ENCODE data around the gene LRFN2. TPM values are rescaled to one million over a fixed set of nuclear protein-coding genes. Genes with fewer than 3 reads are reported as not detected.

The LRFN2 gene
- total RNA-seq, 1 donor from 2014 or later = not detected

DNA sequence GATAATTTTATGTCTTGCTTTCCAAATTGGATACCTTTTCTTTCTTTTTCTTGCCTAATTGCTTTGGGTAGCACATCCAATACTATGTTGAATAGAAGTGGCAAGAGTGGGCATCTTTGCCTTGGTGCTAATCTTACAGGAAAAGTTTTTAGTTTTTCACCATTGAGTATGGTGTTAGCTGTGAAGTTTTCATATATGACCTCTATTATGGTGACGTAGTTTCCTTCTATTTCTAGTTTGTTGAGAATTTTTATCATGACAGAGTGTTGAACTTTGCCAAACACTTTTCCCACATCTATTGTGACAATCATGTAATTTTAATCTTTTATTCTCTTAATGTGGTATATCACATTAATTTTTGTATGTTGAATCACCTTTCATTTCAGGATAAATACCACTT is 216.1 kb downstream of the LRFN2 start:
- peaks cover 16% of the 10 kb centered on the region for H3K9me3 ChIP-seq (replicated peaks)
- intact Hi-C loops (cut with micrococcal nuclease) = no loop called here
- TF ChIP-seq, protein P1, sequence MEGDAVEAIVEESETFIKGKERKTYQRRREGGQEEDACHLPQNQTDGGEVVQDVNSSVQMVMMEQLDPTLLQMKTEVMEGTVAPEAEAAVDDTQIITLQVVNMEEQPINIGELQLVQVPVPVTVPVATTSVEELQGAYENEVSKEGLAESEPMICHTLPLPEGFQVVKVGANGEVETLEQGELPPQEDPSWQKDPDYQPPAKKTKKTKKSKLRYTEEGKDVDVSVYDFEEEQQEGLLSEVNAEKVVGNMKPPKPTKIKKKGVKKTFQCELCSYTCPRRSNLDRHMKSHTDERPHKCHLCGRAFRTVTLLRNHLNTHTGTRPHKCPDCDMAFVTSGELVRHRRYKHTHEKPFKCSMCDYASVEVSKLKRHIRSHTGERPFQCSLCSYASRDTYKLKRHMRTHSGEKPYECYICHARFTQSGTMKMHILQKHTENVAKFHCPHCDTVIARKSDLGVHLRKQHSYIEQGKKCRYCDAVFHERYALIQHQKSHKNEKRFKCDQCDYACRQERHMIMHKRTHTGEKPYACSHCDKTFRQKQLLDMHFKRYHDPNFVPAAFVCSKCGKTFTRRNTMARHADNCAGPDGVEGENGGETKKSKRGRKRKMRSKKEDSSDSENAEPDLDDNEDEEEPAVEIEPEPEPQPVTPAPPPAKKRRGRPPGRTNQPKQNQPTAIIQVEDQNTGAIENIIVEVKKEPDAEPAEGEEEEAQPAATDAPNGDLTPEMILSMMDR (IDR thresholded peaks at IDR 0.05; ENCODE audit: borderline replicate concordance) = no peak
- no peak overlapping the region for H3K27ac ChIP-seq (replicated peaks)
- no peak overlapping the region for H3K4me3 ChIP-seq
- no peak for DNase-seq
- H3K27me3 ChIP-seq (ENCODE audit: low read depth) = peaks cover 20% of the 10 kb centered on the region
- H3K4me1 ChIP-seq = no peaks in the 10 kb centered on the region
- H3K36me3 ChIP-seq = no peaks in the 10 kb centered on the region

DNA sequence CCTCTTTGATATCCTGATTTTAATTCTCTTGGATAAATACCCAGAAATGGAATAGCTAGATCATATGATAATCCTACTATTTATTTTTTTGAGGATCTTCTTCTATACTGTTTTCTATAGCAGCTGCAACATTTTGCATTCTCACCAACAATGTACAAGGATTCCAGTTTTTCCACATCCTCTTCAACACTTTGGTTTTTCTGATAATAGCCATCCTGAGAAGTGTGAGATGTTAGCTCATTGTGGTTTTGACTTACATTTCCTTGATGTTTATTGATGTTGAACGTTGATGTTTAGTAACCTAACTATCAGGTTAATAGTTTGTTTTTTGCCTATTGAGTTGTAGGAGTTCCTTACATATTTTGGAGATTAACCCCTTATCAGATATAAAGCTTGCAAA is 217.3 kb downstream of the LRFN2 start:
- intact Hi-C loops (cut with micrococcal nuclease) = no loop called here
- TF ChIP-seq, protein P1 (IDR thresholded peaks at IDR 0.05; ENCODE audit: borderline replicate concordance) = no peak
- Histone ChIP-seq H3K27ac (replicated peaks) (no peak overlapping the region), H3K9me3 (replicated peaks) (peaks cover 18% of the 10 kb centered on the region), H3K36me3 (no peaks in the 10 kb centered on the region), H3K4me1 (no peaks in the 10 kb centered on the region), H3K4me3 (no peak overlapping the region), H3K27me3 (ENCODE audit: low read depth) (peaks cover 20% of the 10 kb centered on the region)
- DNase-seq = no peak

DNA sequence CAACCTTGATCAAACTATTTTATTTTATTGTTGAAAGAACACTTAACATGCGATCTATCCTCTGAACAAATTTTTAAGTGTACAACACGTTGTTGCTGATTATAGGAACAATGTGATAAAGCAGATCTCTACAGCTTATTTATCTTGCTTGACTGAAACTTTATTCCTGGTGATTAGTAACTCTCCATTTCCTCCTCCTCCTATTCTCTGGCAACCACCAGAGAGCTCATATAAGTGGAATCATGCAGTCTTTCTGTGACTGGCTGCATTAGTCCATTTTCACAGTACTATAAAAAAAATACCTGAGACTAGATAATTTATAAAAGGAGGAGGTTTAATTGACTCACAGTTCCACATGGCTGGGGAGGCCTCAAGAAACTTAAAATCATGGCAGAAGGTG is 218.1 kb downstream of the LRFN2 start:
- Histone ChIP-seq H3K9me3 (replicated peaks) (peaks cover 18% of the 10 kb centered on the region), H3K4me3 (no peak overlapping the region), H3K27me3 (ENCODE audit: low read depth) (peaks cover 28% of the 10 kb centered on the region), H3K27ac (replicated peaks) (no peak overlapping the region), H3K4me1 (no peaks in the 10 kb centered on the region), H3K36me3 (no peaks in the 10 kb centered on the region)
- TF ChIP-seq, protein P1 (IDR thresholded peaks at IDR 0.05; ENCODE audit: borderline replicate concordance) = no peak
- intact Hi-C loops (cut with micrococcal nuclease) = no loop called here
- DNase-seq = no peak

DNA sequence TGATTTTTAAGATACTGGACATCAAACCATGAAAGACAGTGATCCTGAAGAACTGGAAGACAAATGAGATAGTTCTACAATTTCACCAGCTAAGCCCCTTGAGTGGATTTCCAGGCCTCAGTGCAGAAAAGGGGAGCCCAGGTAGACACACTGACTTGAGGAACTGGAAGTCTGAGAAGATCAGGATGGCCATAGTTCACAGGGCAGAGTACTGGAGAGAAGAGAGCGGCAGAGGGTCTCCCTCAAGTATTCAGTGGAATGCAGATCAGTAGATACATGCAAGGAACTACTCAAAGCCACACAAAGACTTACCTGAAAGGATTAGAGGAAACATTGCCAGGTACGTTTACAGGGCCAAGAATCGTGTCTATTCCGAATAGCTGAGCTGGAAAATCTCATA is 224.3 kb downstream of the LRFN2 start:
- no peaks in the 10 kb centered on the region for H3K4me1 ChIP-seq
- TF ChIP-seq, protein P1 (IDR thresholded peaks at IDR 0.05; ENCODE audit: borderline replicate concordance) = no peak
- intact Hi-C loops (cut with micrococcal nuclease) = no loop called here
- DNase-seq = no peak
- H3K4me3 ChIP-seq = no peak overlapping the region
- no peak overlapping the region for H3K27ac ChIP-seq (replicated peaks)
- H3K9me3 ChIP-seq (replicated peaks) = peaks cover 13% of the 10 kb centered on the region
- no peaks in the 10 kb centered on the region for H3K36me3 ChIP-seq
- peaks cover 73% of the 10 kb centered on the region for H3K27me3 ChIP-seq (ENCODE audit: low read depth)

DNA sequence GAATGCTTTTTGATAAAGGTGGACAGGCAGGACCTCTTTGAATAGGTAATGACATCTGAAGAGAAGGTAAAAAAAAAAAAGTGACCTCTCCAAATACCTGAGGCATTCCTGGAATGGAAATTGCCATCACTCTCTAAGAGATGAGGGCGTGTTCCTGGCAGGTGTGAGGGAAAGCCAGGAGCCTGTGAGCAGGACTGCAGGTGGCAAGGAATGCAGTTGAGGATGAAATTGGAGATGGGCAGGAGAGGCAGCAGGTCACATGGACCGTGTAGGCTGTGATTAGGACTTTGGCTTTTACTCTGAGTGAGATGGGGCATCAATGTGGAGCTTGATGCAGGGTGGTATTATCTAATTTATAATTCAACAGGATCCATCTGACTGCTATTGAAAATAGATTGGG is 227.4 kb downstream of the LRFN2 start:
- no peaks in the 10 kb centered on the region for H3K4me1 ChIP-seq

More for the DNA sequence above, 227.4 kb downstream of the LRFN2 start:
- Histone ChIP-seq H3K27me3 (ENCODE audit: low read depth) (peaks cover 82% of the 10 kb centered on the region), H3K27ac (replicated peaks) (no peak overlapping the region), H3K9me3 (replicated peaks) (no peaks in the 10 kb centered on the region), H3K4me3 (no peak overlapping the region), H3K36me3 (no peaks in the 10 kb centered on the region)
- TF ChIP-seq, protein P1 (IDR thresholded peaks at IDR 0.05; ENCODE audit: borderline replicate concordance) = no peak
- no peak for DNase-seq
- intact Hi-C loops (cut with micrococcal nuclease) = no loop called here

Measured in left ventricle myocardium inferior (tissue), 1 donor.